ENCODE results near the gene SLC4A7.
"Not testable (repeated sequence)": the region's sequence is repeated elsewhere in the genome, so short reads cannot be mapped to it uniquely, and the experiment has no call there.

SLC4A7 gene

DNA sequence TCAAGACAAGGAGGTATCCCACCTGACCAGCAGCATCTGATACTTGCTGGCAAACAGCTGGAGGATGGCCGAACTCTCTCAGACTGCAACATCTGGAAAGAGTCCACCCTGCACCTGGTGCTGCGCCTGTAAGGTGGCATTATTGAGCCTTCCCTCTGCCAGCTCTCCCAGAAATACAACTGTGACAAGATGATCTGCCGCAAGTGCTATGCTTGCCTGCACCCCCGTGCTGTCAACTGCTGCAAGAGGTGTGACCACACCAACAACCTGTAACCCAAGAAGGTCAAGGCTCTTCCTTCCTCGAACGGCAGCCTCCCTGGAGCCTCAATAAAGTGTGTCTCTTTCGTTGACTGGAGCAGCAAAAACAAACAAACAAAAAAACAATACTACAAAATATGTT lies 2.2 kb upstream of the SLC4A7 start:
- DNase-seq, result no peak

DNA sequence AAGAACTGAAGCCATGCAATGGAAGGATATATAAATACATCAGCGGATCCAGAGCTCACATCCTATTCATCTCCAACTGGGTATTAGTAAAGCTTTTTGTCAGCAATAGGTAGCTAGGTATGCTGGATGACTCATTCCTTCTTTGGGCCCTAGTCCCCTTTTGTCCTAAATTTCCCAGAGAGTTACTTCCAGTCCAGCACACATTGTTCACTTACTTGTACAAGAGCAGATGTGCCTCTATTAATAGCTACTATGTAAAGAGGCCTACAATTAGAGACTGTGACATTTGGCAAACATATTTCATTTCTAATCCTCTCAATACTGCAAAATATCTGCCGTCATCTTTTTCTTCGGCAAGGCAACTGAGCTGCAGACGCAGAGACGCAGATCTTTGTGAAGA lies 1.7 kb upstream of the SLC4A7 start:
- no peak for DNase-seq

DNA sequence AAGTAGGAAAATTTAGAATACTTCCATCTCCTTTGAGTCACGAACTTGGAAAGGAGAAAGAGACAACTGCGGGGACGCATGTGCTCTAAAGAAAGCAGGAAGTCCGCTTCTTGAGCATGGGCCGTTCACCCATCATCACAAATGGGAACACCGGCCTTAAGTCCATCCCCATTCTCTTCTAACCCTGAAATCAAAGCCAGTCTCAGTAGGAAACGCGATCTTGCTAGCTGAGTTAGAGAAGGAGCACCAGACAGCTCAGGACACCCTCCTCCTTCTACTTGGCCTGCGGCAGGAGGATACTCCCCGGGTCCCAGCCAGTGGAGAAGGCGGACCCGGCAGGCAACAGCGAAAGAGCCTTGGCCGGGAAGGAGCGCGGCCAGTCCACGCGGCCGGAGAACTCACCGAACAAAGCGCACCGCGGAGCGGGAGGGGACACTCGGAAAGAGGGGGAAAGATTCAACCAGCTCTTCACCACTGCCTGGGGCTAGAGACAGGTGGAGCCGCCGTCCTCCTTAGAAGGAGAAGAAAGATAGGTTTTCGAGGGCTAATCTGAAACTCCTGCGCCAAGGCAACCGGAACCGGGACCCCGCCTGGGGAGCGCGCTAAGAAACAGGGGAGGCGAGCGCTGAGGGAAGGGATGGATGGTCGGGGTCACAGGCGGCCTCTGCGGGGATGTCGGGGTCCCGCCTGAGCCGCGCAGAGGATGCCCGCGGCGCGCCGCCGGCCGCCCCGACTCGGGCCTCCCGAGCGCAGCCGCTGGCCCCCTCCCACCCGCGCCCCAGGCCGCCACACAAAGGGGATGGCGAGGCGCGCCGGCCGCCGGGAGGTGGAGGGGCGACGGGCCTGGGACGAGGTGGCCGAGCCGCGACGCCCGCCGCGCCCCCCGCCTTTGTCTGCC lies 818 bp downstream of the SLC4A7 start:
- DNase-seq, result peak; percentile 16

DNA sequence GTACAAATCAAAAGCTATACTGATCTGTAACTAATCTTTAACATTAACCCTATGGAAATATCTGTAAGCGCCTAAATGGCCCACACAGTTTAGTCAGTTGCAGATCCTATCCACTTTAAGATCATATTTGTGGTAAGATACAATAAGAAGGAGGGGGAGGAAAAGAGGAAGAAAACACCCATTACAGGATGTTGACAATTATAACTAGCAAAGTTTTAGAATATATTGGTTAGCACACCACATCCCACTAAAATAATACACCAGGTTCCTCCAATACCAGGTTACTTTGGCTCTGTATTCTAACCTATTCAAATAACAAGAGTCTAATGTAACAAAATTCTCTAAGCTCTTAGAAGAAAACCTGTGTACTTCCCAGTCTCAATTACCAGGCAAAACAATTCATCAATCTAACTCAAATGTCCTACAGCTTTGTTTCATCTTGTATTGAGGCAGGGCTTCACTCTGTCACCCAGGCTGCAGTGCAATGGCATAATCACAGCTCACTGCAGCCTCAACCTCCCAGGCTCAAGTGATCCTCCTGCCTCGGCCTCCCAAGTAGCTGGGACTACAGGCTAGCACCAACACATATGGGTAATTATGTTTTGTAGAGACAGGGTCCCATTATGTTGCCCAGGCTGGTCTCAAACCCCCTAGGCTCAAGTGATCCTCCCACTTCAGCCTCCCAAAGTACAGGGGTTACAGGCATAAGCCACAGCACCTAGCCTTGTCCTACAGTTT lies 4.2 kb downstream of the SLC4A7 start:
- DNase-seq, result no peak

DNA sequence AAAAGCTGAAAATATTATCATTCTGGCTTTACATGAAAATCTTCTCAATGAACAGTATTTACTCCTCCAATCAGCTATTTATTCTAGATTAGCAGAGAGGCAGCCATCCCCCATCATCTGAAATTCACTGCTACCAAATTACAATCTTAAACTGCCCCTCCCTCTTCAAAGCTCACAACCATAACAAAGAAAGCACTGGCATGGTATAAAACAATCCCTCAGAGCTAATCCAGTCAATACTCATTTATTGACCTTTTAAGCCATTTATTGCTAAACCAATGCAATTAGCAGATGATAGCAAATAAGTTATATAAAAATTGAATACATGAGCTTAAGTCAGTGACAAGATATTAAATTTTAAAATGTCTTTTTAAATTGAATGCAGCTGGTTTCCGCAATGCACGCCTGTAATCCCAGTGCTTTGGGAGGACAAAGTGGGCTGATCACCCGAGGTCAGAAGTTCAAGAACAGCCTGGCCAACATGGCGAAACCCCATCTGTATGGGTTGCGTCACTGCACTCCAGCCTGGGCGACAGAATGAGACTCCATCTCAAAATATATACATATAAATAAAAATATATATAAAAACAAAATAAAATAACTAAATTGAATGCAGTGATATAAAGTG lies 12.1 kb downstream of the SLC4A7 start:
- DNase-seq, result no peak

DNA sequence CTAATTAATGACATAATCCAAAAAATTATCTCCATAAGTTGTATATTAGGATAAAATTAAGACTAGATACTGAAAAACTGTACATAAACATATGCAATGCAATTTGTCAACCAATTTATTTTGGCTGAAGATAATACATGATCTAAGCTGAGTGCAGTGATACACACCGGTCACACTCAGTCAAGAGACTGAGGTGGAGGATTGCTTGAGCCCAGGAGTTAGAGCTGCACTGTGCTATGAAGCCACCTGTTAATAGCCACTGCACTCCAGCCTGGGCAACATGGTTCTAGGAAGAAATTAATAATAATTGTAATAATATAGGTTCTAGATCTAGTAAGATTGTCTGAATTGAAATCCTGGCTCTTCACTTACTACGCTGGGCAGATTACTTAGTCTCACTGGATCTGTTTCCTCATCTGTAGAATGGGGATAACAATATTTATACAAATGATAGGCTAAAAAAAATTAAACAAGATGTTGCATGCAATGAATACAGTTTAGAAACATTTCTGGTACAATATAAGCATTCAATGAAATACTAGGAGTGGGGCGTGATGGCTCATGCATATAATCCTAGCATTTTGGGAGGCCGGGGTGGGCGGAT lies 15.8 kb downstream of the SLC4A7 start:
- no peak for DNase-seq

DNA sequence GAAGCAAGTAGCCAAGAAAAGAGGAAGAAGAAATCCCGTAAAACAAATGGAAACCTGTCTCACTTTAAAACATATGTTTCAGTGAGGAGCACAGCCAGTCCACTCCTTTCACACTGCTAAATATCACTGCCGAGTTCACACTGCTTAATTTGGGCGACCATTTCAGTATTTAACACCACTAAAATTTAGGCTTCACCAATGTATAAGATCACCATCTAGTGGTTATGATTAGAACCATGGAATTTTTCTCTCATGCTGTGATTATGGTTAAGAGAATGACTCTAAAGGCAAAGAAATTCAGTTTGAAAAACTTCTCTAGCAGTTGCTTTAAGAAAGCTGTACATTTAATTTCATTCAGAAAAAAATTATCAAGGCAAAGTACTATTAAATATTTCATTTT lies 16.6 kb downstream of the SLC4A7 start:
- DNase-seq, result no peak

DNA sequence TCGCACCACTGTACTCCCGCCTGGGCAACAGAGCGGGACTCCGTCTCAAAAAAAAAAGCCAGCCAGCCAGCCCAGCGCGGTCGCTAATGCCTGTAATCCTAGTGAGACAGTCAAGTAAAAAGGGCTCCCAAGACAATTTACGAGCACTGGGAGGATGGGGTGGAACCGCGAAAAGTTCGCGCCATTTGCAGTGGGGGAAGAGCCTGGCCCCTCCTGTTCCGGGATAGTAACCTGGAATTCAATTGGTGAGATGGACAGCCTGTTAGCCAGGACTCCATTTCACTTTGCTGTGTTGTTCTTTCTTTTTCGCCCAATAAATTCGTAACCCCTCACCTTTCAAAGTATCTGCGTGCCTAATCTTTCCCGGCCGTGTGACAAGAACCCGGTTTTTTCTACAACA lies 19.5 kb downstream of the SLC4A7 start:
- no peak for DNase-seq

DNA sequence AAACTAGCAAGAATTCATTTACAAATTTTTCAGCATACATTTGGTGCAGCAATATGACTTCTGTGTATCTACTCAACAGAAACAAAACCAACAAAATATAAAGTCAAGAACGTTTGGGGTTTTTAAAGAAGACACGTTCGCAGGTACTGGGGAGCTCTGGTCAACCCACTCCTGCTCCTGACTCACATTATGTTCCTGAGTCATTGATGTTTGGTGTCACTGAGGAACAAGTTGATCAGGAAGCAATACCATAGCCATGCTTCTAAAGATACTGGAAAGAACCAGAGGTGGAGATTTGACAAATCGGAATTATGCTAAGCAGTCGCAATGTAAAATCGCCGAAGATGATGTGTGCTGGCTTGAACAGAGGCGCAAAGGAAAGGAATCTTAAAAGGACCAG lies 22.0 kb downstream of the SLC4A7 start:
- DNase-seq, result no peak

DNA sequence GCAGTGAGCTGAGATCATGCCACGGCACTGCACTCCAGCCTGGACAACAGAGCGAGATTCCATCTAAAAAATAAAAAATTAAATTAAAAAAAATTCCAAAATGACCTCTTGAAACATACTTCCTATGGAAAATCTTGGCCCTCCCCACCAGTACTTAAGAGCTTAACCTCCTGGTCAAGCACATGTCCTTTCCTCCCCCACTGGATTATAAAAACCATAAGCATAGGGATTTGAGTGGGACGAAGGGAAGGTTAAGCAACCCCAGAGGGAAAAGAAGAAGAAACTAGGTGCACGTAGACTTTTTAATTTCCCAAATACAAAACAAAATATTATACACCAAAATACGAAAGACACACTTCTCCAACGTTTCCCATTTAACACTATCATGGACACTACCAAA lies 25.3 kb downstream of the SLC4A7 start:
- DNase-seq, result no peak

DNA sequence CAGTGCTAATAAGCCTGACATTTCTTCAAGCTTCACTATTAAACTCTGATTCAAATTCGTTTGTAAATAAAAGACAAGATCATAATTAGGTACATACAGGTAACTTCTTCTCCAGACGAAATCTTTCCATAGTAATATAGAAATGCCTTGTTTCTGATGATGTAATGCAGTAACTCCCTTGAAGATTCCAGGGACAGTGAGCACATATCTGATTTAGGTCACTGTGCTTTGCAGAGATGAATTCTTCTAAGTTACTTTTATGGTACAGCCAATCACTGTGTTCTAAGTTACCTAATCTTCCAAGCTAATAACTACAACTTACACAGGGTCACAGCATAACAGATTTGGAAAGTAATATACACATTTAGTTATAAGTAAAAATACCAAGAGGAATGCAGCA lies 27.6 kb downstream of the SLC4A7 start:
- no peak for DNase-seq

DNA sequence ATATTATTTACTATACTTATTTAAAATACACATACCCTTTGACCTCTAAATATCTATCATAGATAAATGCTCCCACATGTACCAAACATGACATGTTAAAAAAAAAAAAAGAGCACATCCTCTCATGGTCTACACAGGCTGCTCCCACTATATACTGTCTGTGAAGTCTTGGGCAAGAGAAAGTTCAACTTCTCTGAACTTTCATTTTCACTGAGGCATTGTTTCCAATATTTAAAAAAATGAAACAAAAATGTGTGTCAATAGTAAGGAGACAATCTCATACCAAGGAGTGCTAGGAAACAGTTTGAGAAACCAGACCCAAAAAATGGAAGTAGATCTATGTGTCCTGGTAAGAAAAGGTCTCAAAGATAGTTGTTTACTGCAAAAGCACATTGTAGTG lies 29.3 kb downstream of the SLC4A7 start:
- no peak for DNase-seq

DNA sequence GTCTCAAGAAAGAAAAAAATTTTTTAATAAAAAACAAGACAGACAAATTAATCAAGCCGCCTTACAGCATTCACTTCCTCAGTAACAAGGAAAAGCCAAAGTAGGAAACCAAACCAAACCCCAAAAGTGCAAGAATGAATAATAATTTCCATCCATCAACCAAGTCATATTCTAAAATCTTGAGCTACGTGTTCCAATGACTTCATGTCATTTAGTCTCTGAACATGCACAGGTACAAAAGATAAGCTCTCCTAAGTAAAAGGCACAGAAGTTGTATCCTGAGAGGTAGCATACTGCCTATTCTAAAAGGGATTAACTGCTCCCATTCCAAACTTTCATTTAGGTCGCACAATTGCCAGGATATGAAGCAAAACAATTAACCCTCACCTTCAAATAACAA lies 29.7 kb downstream of the SLC4A7 start:
- no peak for DNase-seq

DNA sequence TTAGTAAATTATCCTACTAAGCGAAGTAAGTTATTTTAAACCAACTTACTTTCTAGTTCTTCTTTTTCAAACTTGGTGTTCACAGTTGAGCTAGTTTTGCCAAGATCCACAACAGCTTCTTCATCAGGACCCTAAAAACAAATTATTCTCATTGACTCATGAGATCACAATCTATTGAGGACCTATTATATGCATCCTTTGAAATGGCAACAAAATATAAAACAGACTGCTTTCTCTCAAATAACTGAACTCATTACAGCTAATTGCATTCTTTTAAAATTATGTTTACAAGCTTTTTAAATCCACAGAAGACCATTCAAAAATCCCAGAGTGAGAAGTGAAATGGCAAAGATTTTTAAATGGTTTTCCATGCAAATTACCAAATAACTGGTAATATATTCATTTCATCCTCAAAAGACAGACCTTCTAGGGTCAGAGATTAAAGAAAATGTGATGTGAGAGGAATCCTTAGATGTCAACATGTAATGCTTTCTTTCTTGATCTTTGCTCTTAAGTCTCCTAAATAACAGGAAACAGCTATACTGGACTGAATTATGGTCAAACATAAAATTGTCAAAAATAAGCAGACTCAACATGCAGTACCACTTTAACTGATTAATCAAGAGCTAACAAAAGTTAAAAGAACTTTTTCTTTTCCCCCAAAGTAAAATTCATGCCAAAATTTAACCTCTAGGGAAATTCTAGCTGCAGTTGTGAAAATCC lies 31.7 kb downstream of the SLC4A7 start:
- DNase-seq, result no peak

DNA sequence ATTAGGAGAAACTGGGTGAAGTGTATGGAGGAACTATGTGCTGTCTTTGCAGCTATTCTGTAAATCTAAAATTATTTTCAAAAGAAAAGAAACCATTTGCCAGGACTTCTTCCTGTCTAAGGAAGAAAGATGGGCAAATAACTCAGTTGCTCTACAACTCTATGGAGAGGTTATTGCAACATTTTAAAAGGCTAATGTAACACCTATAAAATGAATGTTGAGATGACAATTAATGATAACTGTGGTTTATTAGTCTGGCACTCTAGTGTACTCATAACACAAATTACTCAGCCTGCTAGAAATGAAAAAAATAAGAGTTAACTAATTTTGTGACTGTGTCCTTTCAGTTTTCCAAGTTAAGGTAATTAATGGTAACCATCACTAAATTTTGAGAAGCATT lies 32.3 kb downstream of the SLC4A7 start:
- DNase-seq, result no peak

DNA sequence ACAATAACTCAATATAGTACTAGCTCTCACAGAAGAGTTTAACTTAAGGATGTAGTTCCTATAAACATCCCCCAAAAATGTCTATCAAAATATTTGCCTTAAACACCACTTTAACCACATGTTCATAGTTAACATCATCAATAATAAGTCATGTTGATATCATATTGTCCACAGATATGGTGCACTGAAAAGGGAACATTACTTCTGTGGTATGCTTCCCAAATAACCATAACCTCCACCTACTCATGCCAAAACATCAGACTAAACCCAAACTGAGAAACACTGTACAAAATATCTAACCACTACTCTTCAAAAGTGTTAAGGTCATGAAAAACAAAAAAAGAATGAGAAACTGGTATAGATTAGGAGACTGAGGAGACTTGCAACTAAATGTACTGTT lies 32.9 kb downstream of the SLC4A7 start:
- no peak for DNase-seq

DNA sequence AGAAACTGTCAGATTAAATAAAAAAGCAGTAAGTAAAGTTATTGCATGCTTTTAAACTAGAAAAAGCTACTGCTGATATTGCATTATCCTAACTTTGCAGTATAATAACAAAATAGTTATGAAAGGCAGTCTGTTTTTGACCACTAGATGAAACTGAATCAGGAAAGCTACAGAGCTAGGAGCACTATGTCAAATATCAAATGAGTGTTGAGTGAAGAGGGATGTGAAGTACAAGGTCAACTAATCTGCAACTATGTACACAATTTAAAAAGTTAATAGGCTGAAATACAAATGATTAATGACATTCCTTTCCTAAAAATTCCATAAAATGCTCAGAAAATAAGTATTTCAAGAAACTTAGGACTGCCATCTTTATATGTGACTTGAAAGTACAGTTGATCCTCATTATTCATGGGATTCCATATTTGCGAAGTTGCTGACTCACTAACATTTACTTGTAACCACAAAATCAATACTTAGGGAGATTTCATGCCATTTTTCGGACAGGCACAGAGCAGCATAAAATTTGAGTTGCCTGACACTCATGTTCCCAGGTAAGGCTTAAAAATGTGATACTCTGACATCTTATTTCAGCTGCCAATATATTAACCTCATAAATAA lies 34.5 kb downstream of the SLC4A7 start:
- DNase-seq, result no peak

DNA sequence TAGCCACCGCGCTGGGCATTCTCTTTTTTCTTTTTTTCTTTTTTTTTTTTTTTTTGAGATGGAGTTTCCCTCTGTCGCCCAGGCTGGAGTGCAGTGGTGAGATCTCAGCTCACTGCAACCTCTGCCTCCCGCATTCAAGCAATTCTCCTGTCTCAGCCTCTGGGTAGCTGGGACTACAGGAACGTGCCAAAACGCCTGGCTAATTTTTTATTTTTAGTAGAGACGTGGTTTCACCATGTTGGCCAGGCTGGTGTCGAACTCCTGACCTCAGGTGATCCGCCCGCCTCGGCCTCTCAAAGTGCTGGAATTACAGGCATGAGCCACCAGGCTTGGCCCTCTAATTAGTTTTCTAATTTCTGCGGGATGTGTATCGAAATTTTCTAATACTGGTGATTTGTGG lies 41.2 kb downstream of the SLC4A7 start:
- DNase-seq, result not testable (repeated sequence)

DNA sequence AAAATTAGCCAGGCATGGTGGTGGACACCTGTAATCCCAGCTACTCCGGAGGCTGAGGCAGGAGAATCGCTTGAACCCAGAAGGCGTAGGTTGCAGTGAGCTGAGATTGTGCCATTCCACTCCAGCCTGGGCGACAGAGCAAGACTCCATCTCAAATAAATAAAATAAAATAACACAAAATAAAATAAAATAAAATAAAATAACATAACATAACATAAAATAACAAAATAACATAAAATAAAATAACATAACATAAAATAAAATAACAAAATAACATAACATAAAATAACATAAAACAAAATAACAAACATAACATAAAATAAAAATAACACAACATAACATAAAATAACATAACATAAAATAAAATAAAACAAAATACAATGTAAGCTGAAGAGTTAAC lies 45.8 kb downstream of the SLC4A7 start:
- DNase-seq, result not testable (repeated sequence)

DNA sequence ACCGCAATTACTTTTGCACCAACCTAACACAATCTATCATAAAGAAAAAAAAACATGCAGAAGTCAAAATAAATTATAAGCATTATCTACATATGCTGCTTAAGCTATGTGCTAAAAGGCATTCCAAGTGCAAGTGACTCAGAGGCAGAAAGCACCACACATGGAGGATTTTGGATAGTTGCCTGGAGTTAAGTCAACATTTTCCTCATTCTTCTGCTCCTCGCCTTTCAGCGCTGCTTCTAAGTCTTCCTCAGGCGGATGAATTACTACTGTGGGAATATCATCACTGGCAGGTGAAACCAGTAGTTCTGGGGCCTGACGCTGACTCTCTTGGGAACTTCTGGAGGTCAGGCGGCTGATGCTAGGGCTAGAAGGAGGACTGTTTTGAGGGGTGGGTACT lies 53.1 kb downstream of the SLC4A7 start:
- no peak for DNase-seq

DNA sequence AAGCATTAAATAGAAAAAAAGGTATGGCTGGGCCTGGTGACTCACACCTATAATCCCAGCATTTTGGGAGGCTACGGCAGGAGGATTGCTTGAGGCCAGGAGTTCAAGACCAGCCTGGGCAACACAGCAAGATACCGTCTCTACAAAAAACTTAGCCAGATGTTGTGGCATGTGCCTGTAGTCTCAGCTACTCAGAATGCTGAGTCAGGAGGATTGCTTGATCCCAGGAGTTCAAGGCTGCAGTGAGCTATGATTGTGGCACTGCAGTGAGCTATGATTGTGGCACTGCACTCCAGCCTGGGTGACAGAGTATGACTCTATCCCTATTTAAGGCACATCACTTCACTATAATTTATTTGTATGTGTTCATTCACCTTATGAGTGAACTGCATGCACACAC lies 54.3 kb downstream of the SLC4A7 start:
- no peak for DNase-seq

DNA sequence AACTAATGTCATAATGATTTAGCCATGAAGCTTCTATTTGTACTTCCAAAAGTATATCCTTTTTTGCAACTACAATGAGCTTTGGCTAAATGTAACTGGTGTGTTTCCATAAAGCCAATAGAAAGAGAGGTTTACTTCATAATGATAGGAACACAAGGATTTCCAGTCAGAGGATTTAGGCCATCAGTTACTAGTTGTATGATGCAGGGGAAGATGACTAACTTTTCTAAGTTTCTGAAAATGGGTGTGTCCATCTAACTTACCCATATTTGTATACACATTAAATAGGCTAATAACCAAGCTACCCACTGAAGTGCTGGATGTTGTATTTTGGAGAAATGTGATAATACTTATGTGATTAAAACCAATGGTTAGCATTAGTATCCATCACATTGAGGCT lies 55.7 kb downstream of the SLC4A7 start:
- DNase-seq, result no peak

Measured in activated effector memory CD4-positive, alpha-beta T cell treated with Interleukin-2 at 50 U/mL for 16 hours (primary cell).